GM12864 (cell line): Measurements from ENCODE around the gene TRIM25.
"Not testable (repeated sequence)": the region's sequence is repeated elsewhere in the genome, so short reads cannot be mapped to it uniquely, and the experiment has no call there.

Experiments
- DNase-seq: peaks from one replicate; pipeline ENCODE4 v3.0.0-alpha.2; 2011; ENCODE audit warnings: low read depth
- H3K4me3 ChIP-seq: 2 replicates; pipeline ENCODE4 v1.5.1; 2011; ENCODE audit warnings: mild to moderate bottlenecking, low read depth, low read length, control low read depth
- CTCF ChIP-seq: IDR thresholded peaks from 2 replicates; pipeline ENCODE4 v1.5.1; 2011; ENCODE audit warnings: low read depth, mild to moderate bottlenecking, moderate library complexity, low read length, control low read depth, inconsistent platforms; ENCODE audit errors: missing control alignments

The TRIM25 gene

GRCh38 chr17:56945938-56946505, 32.2 kb upstream of the TRIM25 start:
- TF ChIP-seq CTCF = no peak
- no peak overlapping the region for H3K4me3 ChIP-seq
- DNase-seq = no peak

GRCh38 chr17:56943505-56944125, 29.8 kb upstream of the TRIM25 start:
- no peak for DNase-seq
- no peak for TF ChIP-seq CTCF
- H3K4me3 ChIP-seq = no peak overlapping the region

- peak; percentile 34 for DNase-seq
- peak; percentile 71 for TF ChIP-seq CTCF
- no peak overlapping the region for H3K4me3 ChIP-seq
These were observed 26.1 kb upstream of the TRIM25 start for GRCh38 chr17:56939869-56940484.

GRCh38 chr17:56938206-56938605, 24.4 kb upstream of the TRIM25 start:
- not testable (repeated sequence) for H3K4me3 ChIP-seq, DNase-seq

GRCh38 chr17:56937687-56938086, 23.8 kb upstream of the TRIM25 start:
- TF ChIP-seq CTCF = no peak
- H3K4me3 ChIP-seq = no peak overlapping the region
- no peak for DNase-seq

GRCh38 chr17:56936697-56937322, 23.0 kb upstream of the TRIM25 start:
- no peak overlapping the region for H3K4me3 ChIP-seq
- DNase-seq = no peak
- TF ChIP-seq CTCF = no peak

GRCh38 chr17:56935461-56935860, 21.6 kb upstream of the TRIM25 start:
- DNase-seq = no peak
- TF ChIP-seq CTCF = no peak
- H3K4me3 ChIP-seq = no peak overlapping the region
